NOMO-1 (cell line): Measurements from ENCODE around the gene BABAM2.

ENCODE experiments used
- DNase-seq, 2 experiments: peaks; one replicate each; lab custom pipeline; 2025; ENCODE audit not compliant: unreplicated experiment in 2 of 2; lab: John Stamatoyannopoulos, UW

BABAM2 gene

DNA sequence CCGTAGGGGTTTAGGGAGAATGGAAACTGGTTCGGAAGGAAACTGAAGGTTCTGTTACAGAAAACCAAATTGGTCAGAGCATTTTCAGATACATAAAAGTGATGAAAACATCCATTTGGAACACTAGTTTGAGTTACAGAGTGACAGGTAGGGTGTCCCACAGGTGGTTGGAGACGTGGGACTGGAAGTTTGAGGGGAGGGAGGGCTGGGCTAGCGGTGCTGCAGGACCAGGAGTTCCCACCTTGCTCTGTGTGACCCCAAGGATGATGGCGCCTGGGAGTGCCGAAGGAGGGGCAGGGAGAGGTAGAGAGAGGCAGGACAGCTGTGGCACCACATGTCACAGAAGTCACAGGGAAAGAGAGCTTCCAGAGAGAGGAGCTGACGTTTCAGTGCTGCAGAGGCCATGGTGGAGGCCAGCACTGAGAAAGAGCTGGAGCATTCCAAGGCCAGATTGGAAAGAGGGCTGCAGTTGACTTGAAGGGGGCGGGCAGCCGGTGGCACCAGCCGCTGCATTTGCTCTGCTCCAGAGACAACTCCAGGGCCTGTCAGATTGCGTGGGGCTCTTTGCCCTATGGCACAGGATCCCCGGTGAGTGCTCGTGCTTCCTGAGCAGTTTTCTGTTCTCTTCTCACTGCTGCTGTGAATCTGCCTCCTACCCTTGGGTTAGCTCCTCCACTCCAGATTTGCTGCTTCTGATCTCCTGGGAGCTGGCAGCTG is 445.9 kb downstream of the BABAM2 start:
- no peak for DNase-seq

GRCh38 chr2:28336982-28337627 is 446.6 kb downstream of the BABAM2 start:
- no peak for DNase-seq

DNA sequence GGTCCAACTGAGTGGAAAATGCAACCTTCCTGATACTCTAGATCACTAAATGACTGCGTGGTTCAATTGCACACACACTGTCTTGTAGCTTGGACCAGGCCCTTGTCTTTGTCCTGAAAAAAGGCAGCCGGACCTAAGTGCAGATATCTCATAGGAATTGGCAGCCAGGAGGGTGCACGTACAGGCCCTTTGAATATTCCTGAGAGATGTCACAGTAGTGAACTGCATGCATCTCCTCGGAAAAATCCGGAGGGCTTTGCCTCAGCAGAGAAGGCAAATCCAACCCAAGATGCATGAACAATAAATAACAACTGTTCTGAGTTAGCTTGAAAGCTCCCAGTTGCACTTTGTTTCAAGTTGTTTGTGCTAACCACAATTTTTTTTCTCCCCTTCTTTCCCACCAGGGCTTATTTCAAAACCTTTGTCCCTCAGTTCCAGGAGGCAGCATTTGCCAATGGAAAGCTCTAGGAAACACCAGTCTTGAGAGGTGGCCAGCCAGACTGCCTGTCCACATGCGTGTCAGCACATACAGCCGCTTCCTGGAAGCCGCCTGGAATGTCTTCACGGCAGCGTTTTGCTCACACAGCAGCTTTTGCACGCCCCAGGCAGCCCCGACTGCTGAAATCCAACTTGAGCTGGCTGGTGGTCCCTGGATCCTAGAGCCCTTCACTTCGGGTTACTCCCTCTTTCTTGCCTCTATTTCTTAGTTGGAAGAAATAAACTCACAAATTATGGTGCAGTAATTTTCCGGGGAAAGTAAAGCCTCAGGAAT is 447.7 kb downstream of the BABAM2 start:
- no peak for DNase-seq

DNA sequence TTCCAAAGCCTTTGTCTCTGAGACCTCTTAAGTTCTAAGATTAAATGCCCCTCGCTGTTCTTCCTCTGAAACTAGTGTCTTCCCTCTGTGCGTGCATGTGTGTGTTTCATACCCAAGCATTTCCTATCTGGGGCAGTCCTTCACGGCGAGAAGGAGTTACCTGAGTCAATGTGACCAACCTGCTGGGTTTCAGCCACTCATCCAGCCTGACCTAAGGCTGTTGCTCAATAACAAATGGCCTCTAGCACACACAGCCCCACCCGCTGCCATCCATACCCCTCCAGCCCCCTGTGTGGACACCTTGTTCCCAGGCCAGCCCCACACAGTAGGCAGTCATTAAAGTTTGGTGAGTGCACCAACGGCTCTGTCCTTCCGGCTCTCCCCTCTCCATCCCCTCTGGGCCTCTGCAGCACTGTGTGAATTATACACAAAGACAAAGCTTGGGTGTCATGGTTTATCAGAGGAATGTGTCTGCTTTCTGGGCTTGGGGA is 448.3 kb downstream of the BABAM2 start:
- DNase-seq, result no peak

GRCh38 chr2:28339516-28340175 is 449.1 kb downstream of the BABAM2 start:
- no peak for DNase-seq

DNA sequence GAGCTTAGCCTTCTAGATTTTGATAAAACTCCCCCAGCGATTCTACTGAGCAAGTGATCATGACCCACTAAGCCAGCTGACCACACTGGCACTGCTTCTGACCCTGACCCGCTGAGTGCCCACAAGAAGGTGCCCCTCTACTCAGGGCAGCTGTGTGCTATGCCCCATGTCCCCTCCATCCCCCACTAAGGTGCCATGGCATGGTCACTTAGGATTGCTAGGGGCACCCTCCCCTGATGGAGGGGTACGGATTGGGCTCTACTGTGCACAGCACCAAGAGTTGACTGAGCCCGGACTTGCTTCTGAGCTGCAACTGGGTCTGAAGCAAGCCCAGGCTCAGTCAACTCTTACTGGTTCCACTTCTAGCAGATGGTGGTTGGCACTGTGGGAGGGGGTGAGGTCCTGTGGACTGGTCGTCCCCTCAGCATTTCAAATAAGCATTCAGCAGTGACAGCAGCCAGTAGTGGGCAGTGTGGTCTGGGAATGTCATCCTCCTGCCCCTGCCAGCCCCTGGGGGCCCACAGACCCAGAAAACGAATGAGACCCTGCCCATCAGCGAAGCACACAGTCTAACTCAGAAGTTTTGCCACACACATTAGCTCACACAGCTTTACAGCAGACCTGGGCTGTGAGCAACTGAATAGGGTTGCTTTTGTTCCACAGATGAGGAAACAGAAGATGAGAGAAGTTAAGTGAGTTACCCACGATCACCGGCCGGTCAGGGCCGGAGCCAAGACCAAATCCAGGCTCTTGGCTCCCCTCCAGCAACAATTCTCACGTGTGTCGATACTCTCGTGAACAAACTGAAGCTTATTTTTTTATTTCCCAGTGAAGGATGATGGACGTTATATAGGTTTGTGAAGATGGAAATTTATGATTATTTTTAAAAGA is 450.0 kb downstream of the BABAM2 start:
- DNase-seq, result no peak

GRCh38 chr2:28341208-28341891 is 450.8 kb downstream of the BABAM2 start:
- no peak for DNase-seq

DNA sequence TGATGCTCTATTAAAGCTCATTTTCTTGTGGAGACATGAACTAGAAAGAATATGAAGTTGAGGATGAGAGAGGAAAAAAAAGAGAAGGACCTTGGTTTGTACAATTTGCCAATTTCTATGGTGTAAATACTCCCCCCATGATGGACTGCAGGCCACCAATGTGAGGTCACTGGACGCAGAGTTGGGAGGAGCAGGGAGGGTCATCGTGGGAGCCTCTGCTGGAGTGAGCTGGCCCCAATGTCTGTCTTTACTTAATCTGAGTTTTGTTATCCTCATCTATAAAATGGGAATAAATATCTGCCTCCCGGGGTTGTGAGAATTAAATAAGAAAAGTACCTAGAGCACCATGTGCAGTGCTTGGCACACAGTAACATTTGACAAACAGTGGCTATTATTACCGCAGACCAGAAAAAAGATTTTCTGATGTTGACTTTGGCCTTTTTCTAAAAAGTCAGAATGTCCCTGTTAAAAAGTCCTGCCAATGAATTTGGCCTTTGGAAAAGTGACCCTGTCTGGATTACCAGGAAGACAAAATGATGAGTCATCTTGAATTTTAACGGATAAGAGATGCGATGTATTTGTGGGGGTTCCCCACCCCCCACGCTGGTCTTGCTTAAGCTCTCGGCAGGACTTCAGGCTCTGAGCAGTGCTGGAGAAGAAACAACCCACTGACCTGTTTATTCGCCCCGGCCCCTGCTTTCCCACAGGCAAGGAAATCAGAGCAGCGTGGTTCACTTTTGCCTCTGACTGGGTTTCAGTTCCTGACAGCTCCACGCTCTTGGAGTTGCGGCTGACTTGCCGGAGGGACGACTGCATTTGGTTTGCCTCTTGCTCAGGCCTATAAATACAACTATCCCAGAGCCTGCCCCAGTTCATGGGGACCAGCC is 451.8 kb downstream of the BABAM2 start:
- DNase-seq, result peak in 1 of 2 experiments; percentile 32

- peak; percentile 28 to 74 for DNase-seq
Observed at GRCh38 chr2:28343184-28343942, 452.8 kb downstream of the BABAM2 start.

GRCh38 chr2:28343971-28344715 is 453.6 kb downstream of the BABAM2 start:
- no peak for DNase-seq

GRCh38 chr2:28344756-28345373 is 454.3 kb downstream of the BABAM2 start:
- no peak for DNase-seq

- no peak for DNase-seq
Observed at GRCh38 chr2:28345619-28346018, 455.1 kb downstream of the BABAM2 start.

DNA sequence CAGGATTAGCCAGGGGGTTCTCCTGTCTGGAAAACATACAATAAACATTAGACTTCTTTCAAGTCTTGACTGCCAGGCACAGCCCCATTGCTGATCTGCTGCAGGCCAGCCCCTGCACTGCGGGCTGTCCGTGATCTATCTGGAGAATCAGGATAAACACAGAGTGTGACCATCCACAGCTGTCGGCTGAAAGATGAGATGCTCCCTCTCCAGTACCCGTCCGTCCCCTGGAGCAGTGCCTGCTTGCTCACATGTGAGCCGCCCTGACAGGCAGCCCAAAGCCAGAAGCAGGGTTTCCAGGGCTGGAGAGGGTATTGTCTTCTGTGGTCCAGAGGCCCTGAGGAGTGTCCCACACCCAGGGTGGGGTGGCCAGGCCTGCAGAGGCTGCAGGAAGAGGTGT is 456.1 kb downstream of the BABAM2 start:
- DNase-seq, result no peak

GRCh38 chr2:28347193-28347592 is 456.7 kb downstream of the BABAM2 start:
- no peak for DNase-seq

DNA sequence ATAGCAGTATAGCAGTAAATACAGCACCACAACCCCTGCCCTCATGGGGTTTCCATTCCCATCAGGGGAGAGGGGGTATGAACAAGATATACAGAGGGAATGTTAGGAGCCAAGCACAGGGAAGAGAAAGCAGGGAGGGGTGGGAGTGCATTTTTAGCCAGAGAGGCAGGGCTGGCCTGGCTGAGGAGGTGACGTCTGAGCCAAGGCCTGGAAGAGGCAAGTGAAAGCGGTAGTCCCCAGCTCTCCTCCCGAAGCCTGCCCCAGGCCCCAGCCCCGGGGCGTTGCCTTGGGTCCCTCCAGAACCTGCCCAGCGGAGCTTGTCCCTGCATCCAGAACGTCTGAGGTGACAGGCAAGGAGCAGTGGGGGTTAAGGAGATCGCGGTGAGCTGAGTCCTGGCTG is 457.1 kb downstream of the BABAM2 start:
- no peak for DNase-seq

GRCh38 chr2:28348149-28348567 is 457.6 kb downstream of the BABAM2 start:
- DNase-seq, result no peak

DNA sequence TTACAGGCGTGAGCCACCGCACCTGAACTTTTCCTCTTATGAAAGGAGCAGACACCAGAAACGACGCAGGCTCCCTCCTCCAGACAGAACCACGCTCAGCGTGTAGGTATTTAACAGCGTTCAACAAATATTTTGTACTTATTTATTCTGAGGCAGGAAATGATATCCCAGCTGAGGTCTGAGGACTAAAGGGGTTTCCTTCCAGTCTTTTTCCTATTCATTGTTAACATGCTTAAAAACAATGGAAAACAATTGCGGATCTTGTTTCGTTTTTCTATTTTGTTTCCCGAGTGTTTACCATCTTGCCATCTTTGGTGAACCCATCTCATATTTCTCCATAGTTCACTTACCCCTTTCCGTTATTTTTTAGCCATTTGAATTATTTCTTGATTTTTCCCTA is 458.4 kb downstream of the BABAM2 start:
- no peak for DNase-seq
